Neural progenitor cell (in vitro differentiated cells): ENCODE measurements around the gene LSMEM2.

Source experiments
- CTCF ChIP-seq: fragments of 200-600 bp; sonication (generic); IDR thresholded peaks from 2 replicates; pipeline ENCODE4 v1.5.1; 2017; ENCODE audit warnings: antibody characterized with exemption, mild to moderate bottlenecking
- EZH2 ChIP-seq: fragments of 200-600 bp; sonication (generic); IDR thresholded peaks from 2 replicates; pipeline ENCODE4 v1.6.1; 2017; ENCODE audit warnings: antibody characterized with exemption, mild to moderate bottlenecking, moderate library complexity
- EZH2phosphoT487 ChIP-seq: fragments of 200-600 bp; sonication (generic); IDR thresholded peaks from 2 replicates; pipeline ENCODE4 v1.6.1; 2017; ENCODE audit warnings: antibody characterized with exemption

- TF ChIP-seq CTCF (no peak), EZH2 (no peak), EZH2phosphoT487 (no peak)
These were observed 5.2 kb upstream of the LSMEM2 start for GRCh38 chr3:50273689-50274065.
